Stimulated activated naive CD4-positive, alpha-beta T cell (primary cell): ENCODE data around the gene CACNB4.
"Not testable (repeated sequence)": the region's sequence is repeated elsewhere in the genome, so short reads cannot be mapped to it uniquely, and the experiment has no call there.

Source experiments
- DNase-seq, 6 experiments: peaks; one replicate each; lab custom pipeline; 2025; lab: John Stamatoyannopoulos, UW

Gene CACNB4

GRCh38 chr2:152050915-152051314 is 47.9 kb downstream of the CACNB4 start:
- DNase-seq = no peak

GRCh38 chr2:152050341-152050740 is 48.5 kb downstream of the CACNB4 start:
- no peak for DNase-seq

- no peak for DNase-seq
Observed at GRCh38 chr2:152049541-152049940, 49.3 kb downstream of the CACNB4 start.

GRCh38 chr2:152047824-152048471 is 50.9 kb downstream of the CACNB4 start:
- no peak for DNase-seq

GRCh38 chr2:152046940-152047339 is 51.9 kb downstream of the CACNB4 start:
- no peak for DNase-seq

GRCh38 chr2:152042636-152043615 is 55.9 kb downstream of the CACNB4 start:
- no peak for DNase-seq

GRCh38 chr2:152038441-152038958 is 60.3 kb downstream of the CACNB4 start:
- DNase-seq = no peak

- DNase-seq = no peak
Observed at GRCh38 chr2:152037743-152038435, 61.0 kb downstream of the CACNB4 start.

GRCh38 chr2:152036611-152037469 is 62.0 kb downstream of the CACNB4 start:
- DNase-seq = peak in 5 of 6 experiments; percentile 15 to 49 (median 25)

GRCh38 chr2:152034257-152034801 is 64.5 kb downstream of the CACNB4 start:
- no peak for DNase-seq

- no peak for DNase-seq
Observed at GRCh38 chr2:152033011-152033925, 65.6 kb downstream of the CACNB4 start.

GRCh38 chr2:152031747-152032306 is 67.0 kb downstream of the CACNB4 start:
- DNase-seq = no peak

GRCh38 chr2:152030596-152031328 is 68.1 kb downstream of the CACNB4 start:
- DNase-seq = not testable (repeated sequence)

- DNase-seq = no peak
Observed at GRCh38 chr2:152028182-152028862, 70.5 kb downstream of the CACNB4 start.

- peak; percentile 42 to 83 (median 54) for DNase-seq
Observed at GRCh38 chr2:152025678-152026287, 73.1 kb downstream of the CACNB4 start.

- DNase-seq = no peak
Observed at GRCh38 chr2:152024477-152024876, 74.4 kb downstream of the CACNB4 start.

GRCh38 chr2:152022090-152022489 is 76.8 kb downstream of the CACNB4 start:
- DNase-seq = no peak

GRCh38 chr2:152021001-152021400 is 77.8 kb downstream of the CACNB4 start:
- DNase-seq = not testable (repeated sequence)
